Liver (tissue), 3 donors: ENCODE measurements around the gene ACACA.

Source experiments
- ATF3 ChIP-seq: IDR thresholded peaks from 2 replicates; pipeline ENCODE4 v1.6.1; 2016; ENCODE audit warnings: antibody characterized with exemption
- CTCF ChIP-seq: fragments of 150-350 bp; IDR thresholded peaks from 2 replicates; pipeline ENCODE4 v1.5.1; 2017; ENCODE audit warnings: improper control_type of control experiment, low read depth, low read length; ENCODE audit not compliant: missing input control
- EGR1 ChIP-seq, 2 donors: IDR thresholded peaks; 2 replicates each; pipeline ENCODE4 v1.6.1; 2016 to 2018; ENCODE audit warnings: antibody characterized with exemption in 2 of 2, low read depth in 2 of 2
- GABPA ChIP-seq, 2 donors: IDR thresholded peaks in 1 of 2; conservative IDR thresholded peaks in 1 of 2; 2 replicates each; pipeline ENCODE4 v1.6.1; 2016; ENCODE audit warnings: antibody characterized with exemption in 2 of 2, mild to moderate bottlenecking in 1 of 2, moderate library complexity in 1 of 2
- HNF4G ChIP-seq: IDR thresholded peaks from 2 replicates; pipeline ENCODE4 v1.6.1; 2016; ENCODE audit warnings: antibody characterized with exemption
- JUND ChIP-seq, 2 donors: IDR thresholded peaks; 2 replicates each; pipeline ENCODE4 v1.6.1; 2016; ENCODE audit warnings: antibody characterized with exemption in 2 of 2
- RAD21 ChIP-seq, 2 donors: IDR thresholded peaks; 2 replicates each; pipeline ENCODE4 v1.6.1; 2016; ENCODE audit warnings: antibody characterized with exemption in 2 of 2, mild to moderate bottlenecking in 2 of 2
- REST ChIP-seq: IDR thresholded peaks from 2 replicates; pipeline ENCODE4 v1.6.1; 2016; ENCODE audit warnings: antibody characterized with exemption, mild to moderate bottlenecking
- RXRA ChIP-seq, 2 donors: IDR thresholded peaks; 2 replicates each; pipeline ENCODE4 v1.6.1; 2017 to 2018; ENCODE audit warnings: antibody characterized with exemption in 2 of 2, mild to moderate bottlenecking in 1 of 2
- SP1 ChIP-seq: IDR thresholded peaks from 2 replicates; pipeline ENCODE4 v1.6.1; 2018; ENCODE audit warnings: antibody characterized with exemption, mild to moderate bottlenecking
- TAF1 ChIP-seq: conservative IDR thresholded peaks from 2 replicates; pipeline ENCODE4 v1.6.1; 2016; ENCODE audit warnings: antibody characterized with exemption, mild to moderate bottlenecking
- YY1 ChIP-seq: IDR thresholded peaks from 2 replicates; pipeline ENCODE4 v1.6.1; 2016; ENCODE audit warnings: antibody characterized with exemption, mild to moderate bottlenecking
- ZBTB33 ChIP-seq: IDR thresholded peaks from 2 replicates; pipeline ENCODE4 v1.6.1; 2016; ENCODE audit warnings: antibody characterized with exemption
- TF ChIP-seq, protein P1 (sequence below): IDR thresholded peaks from 2 replicates; pipeline ENCODE4 v1.6.1; 2016; ENCODE audit warnings: antibody characterized with exemption
- donor health status: healthy.
- donor health status: healthy.

DNA sequence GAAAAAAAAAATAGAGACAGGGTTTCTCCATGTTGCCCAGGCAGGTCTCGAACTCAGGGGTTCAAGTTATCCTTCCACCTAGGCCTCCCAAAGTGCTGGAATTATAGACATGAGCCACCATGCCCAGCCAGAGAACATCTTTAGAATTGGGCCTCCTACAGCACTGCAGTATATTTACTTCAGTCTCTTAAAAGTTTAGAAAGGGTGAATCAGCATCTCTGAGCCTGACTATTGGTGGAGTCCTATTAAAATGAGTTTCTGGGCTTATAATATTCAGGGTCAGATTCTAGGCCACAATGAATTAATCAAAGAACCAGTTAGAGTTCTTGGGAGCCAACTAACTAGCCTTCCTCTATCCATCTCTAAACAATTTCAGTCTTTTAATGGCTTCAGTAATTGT is 22.8 kb upstream of the ACACA start:
- no peak for TF ChIP-seq CTCF
- no peak for TF ChIP-seq SP1
- TF ChIP-seq YY1 = no peak
- TF ChIP-seq HNF4G = no peak
- no peak for TF ChIP-seq ZBTB33
- TF ChIP-seq TAF1 = no peak
- TF ChIP-seq REST = no peak
- no peak for TF ChIP-seq RAD21 (IDR thresholded peaks at IDR 0.05)
- TF ChIP-seq, protein P1, sequence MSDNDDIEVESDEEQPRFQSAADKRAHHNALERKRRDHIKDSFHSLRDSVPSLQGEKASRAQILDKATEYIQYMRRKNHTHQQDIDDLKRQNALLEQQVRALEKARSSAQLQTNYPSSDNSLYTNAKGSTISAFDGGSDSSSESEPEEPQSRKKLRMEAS = no peak
- no peak for TF ChIP-seq EGR1 (IDR thresholded peaks at IDR 0.05; ENCODE audit: low read depth in 2 of 2)
- no peak for TF ChIP-seq GABPA (IDR thresholded peaks at IDR 0.05 in 1 of 2, conservative IDR thresholded peaks at IDR 0.05 in 1 of 2)
- TF ChIP-seq ATF3 = no peak
- TF ChIP-seq JUND (IDR thresholded peaks at IDR 0.05) = no peak
- TF ChIP-seq RXRA (IDR thresholded peaks at IDR 0.05) = no peak
